ENCODE results near the gene TMEM200B.
"Not testable (repeated sequence)": the region's sequence is repeated elsewhere in the genome, so short reads cannot be mapped to it uniquely, and the experiment has no call there.

Gene TMEM200B

GRCh38 chr1:29134695-29135028 is 11.0 kb upstream of the TMEM200B start:
- DNase-seq (ENCODE audit: low read depth, low spot score) = no peak

- DNase-seq (ENCODE audit: low read depth, low spot score) = no peak
Observed at GRCh38 chr1:29133861-29134694, 10.4 kb upstream of the TMEM200B start.

GRCh38 chr1:29131056-29131455 is 7.4 kb upstream of the TMEM200B start:
- DNase-seq (ENCODE audit: low read depth, low spot score) = not testable (repeated sequence)

GRCh38 chr1:29129916-29130315 is 6.2 kb upstream of the TMEM200B start:
- no peak for DNase-seq (ENCODE audit: low read depth, low spot score)

- DNase-seq (ENCODE audit: low read depth, low spot score) = no peak
Observed at GRCh38 chr1:29128739-29129138, 5.0 kb upstream of the TMEM200B start.

- no peak for DNase-seq (ENCODE audit: low read depth, low spot score)
Observed at GRCh38 chr1:29126198-29126597, 2.5 kb upstream of the TMEM200B start.

- no peak for DNase-seq (ENCODE audit: low read depth, low spot score)
Observed at GRCh38 chr1:29125788-29126187, 2.1 kb upstream of the TMEM200B start.

- no peak for DNase-seq (ENCODE audit: low read depth, low spot score)
Observed at GRCh38 chr1:29125237-29125641, 1.5 kb upstream of the TMEM200B start.

GRCh38 chr1:29124366-29125236 is 898 bp upstream of the TMEM200B start:
- no peak for DNase-seq (ENCODE audit: low read depth, low spot score)

- DNase-seq (ENCODE audit: low read depth, low spot score) = no peak
Observed at GRCh38 chr1:29123053-29123886, 433 bp downstream of the TMEM200B start.

- DNase-seq (ENCODE audit: low read depth, low spot score) = no peak
Observed at GRCh38 chr1:29122682-29123052, 1.0 kb downstream of the TMEM200B start.

GRCh38 chr1:29121936-29122681 is 1.6 kb downstream of the TMEM200B start:
- no peak for DNase-seq (ENCODE audit: low read depth, low spot score)

GRCh38 chr1:29121516-29121935 is 2.2 kb downstream of the TMEM200B start:
- DNase-seq (ENCODE audit: low read depth, low spot score) = no peak

GRCh38 chr1:29120947-29121485 is 2.7 kb downstream of the TMEM200B start:
- no peak for DNase-seq (ENCODE audit: low read depth, low spot score)

GRCh38 chr1:29120367-29120766 is 3.3 kb downstream of the TMEM200B start:
- no peak for DNase-seq (ENCODE audit: low read depth, low spot score)

- DNase-seq (ENCODE audit: low read depth, low spot score) = no peak
Observed at GRCh38 chr1:29119121-29119929, 4.4 kb downstream of the TMEM200B start.

GRCh38 chr1:29117381-29117780 is 6.3 kb downstream of the TMEM200B start:
- DNase-seq (ENCODE audit: low read depth, low spot score) = no peak

GRCh38 chr1:29114654-29115053 is 9.0 kb downstream of the TMEM200B start:
- no peak for DNase-seq (ENCODE audit: low read depth, low spot score)

- no peak for DNase-seq (ENCODE audit: low read depth, low spot score)
Observed at GRCh38 chr1:29113413-29114117, 10.1 kb downstream of the TMEM200B start.

Measured in iPS DF 19.7 (cell line).